ENCODE data around the gene CTBP2. TPM values are rescaled to one million over a fixed set of nuclear protein-coding genes. Genes with fewer than 3 reads are reported as not detected.
A peak's percentile ranks its signal among the peaks of the same experiment; 100 is the strongest.

The CTBP2 gene
- total RNA-seq, 2 donors from 2014 or later, result 106 to 172 TPM

GRCh38 chr10:125008689-125009638 is 151.4 kb downstream of the CTBP2 start:
- H3K4me1 ChIP-seq, result peaks cover 13% of the 10 kb centered on the region
- peak; percentile 84 for DNase-seq
- peak overlapping the region; percentile 17 to 77 for H3K9ac ChIP-seq (ENCODE audit: low read depth in 2 of 2, low read length in 2 of 2)
- peak overlapping the region; percentile 64 for H3K27ac ChIP-seq
- intact Hi-C loops (cut with DNase I), result no loop called here
- no peak overlapping the region for H3K4me3 ChIP-seq
- H3K27me3 ChIP-seq, result no peaks in the 10 kb centered on the region
- no peaks in the 10 kb centered on the region for H3K9me3 ChIP-seq
- TF ChIP-seq CTCF (IDR thresholded peaks at IDR 0.05), result no peak
- H3K36me3 ChIP-seq, result no peaks in the 10 kb centered on the region

- Histone ChIP-seq H3K4me1 (peaks cover 9% of the 10 kb centered on the region), H3K27me3 (no peaks in the 10 kb centered on the region), H3K27ac (no peak overlapping the region), H3K36me3 (no peaks in the 10 kb centered on the region), H3K4me3 (no peak overlapping the region), H3K9me3 (no peaks in the 10 kb centered on the region), H3K9ac (ENCODE audit: low read depth in 2 of 2, low read length in 2 of 2) (peak overlapping the region in 1 of 2 donors; percentile 6)
- no peak for TF ChIP-seq CTCF (IDR thresholded peaks at IDR 0.05)
- intact Hi-C loops (cut with DNase I), result no loop called here
- DNase-seq, result no peak
Observed at GRCh38 chr10:125007436-125007835, 152.9 kb downstream of the CTBP2 start.

GRCh38 chr10:125006921-125007426 is 153.4 kb downstream of the CTBP2 start:
- H3K9me3 ChIP-seq, result no peaks in the 10 kb centered on the region
- DNase-seq, result no peak
- intact Hi-C loops (cut with DNase I), result no loop called here
- no peaks in the 10 kb centered on the region for H3K27me3 ChIP-seq
- no peak overlapping the region for H3K9ac ChIP-seq (ENCODE audit: low read depth in 2 of 2, low read length in 2 of 2)
- H3K36me3 ChIP-seq, result peaks cover under 1% of the 10 kb centered on the region
- no peak overlapping the region for H3K27ac ChIP-seq
- TF ChIP-seq CTCF (IDR thresholded peaks at IDR 0.05), result no peak
- peaks cover 9% of the 10 kb centered on the region for H3K4me1 ChIP-seq
- H3K4me3 ChIP-seq, result no peak overlapping the region

GRCh38 chr10:125006188-125006680 is 154.1 kb downstream of the CTBP2 start:
- intact Hi-C loops (cut with DNase I), result no loop called here
- Histone ChIP-seq H3K27me3 (no peaks in the 10 kb centered on the region), H3K4me3 (no peak overlapping the region), H3K4me1 (peaks cover 9% of the 10 kb centered on the region), H3K9me3 (no peaks in the 10 kb centered on the region), H3K9ac (ENCODE audit: low read depth in 2 of 2, low read length in 2 of 2) (no peak overlapping the region), H3K36me3 (peaks cover 4% of the 10 kb centered on the region), H3K27ac (no peak overlapping the region)
- no peak for DNase-seq
- no peak for TF ChIP-seq CTCF (IDR thresholded peaks at IDR 0.05)

- no peak for TF ChIP-seq CTCF (IDR thresholded peaks at IDR 0.05)
- no peak overlapping the region for H3K4me3 ChIP-seq
- H3K9me3 ChIP-seq, result no peaks in the 10 kb centered on the region
- no peak for DNase-seq
- no peak overlapping the region for H3K9ac ChIP-seq (ENCODE audit: low read depth in 2 of 2, low read length in 2 of 2)
- H3K36me3 ChIP-seq, result peaks cover 4% of the 10 kb centered on the region
- peaks cover 9% of the 10 kb centered on the region for H3K4me1 ChIP-seq
- intact Hi-C loops (cut with DNase I), result no loop called here
- H3K27me3 ChIP-seq, result no peaks in the 10 kb centered on the region
- H3K27ac ChIP-seq, result no peak overlapping the region
Observed at GRCh38 chr10:125005312-125006187, 154.8 kb downstream of the CTBP2 start.
